GM13977 (cell line): Measurements from ENCODE around the gene AKTIP.

Source experiments
- DNase-seq: peaks from one replicate; pipeline ENCODE4 v3.0.0; 2012; ENCODE audit warnings: low spot score
- CTCF ChIP-seq: IDR thresholded peaks from 2 replicates; pipeline ENCODE4 v1.5.1; 2012; ENCODE audit warnings: mild to moderate bottlenecking, control low read depth; ENCODE audit not compliant: insufficient read depth; ENCODE audit errors: extremely low read depth, missing control alignments
- in situ Hi-C: fragments of 300-500 bp; cut with MboI; formaldehyde crosslinking; loops from one replicate; pipeline ENCODE4 v1.12.0; 2022; ENCODE audit warnings: low sequenced_read_pairs, low pct_unique_long_range_greater_than_20kb, mixed read lengths, inconsistent platforms; ENCODE audit not compliant: unreplicated experiment

The AKTIP gene

GRCh38 chr16:53537626-53538025, 34.6 kb upstream of the AKTIP start:
- in situ Hi-C loops: no loop called here
- no peak for DNase-seq
- TF ChIP-seq CTCF: no peak

- in situ Hi-C loops: no loop called here
Observed at GRCh38 chr16:53534206-53534605, 31.2 kb upstream of the AKTIP start.

GRCh38 chr16:53530741-53531140, 27.7 kb upstream of the AKTIP start:
- TF ChIP-seq CTCF: no peak
- DNase-seq: no peak

More at GRCh38 chr16:53534206-53534605, 31.2 kb upstream of the AKTIP start:
- no peak for TF ChIP-seq CTCF
- DNase-seq: no peak

GRCh38 chr16:53530046-53530445, 27.0 kb upstream of the AKTIP start:
- TF ChIP-seq CTCF: no peak
- no peak for DNase-seq
- in situ Hi-C loops: no loop called here

More at GRCh38 chr16:53530741-53531140, 27.7 kb upstream of the AKTIP start:
- in situ Hi-C loops: no loop called here

- in situ Hi-C loops: no loop called here
- TF ChIP-seq CTCF: no peak
- no peak for DNase-seq
Observed at GRCh38 chr16:53529513-53529912, 26.5 kb upstream of the AKTIP start.

- in situ Hi-C loops: no loop called here
- no peak for DNase-seq
- no peak for TF ChIP-seq CTCF
Observed at GRCh38 chr16:53528797-53529196, 25.8 kb upstream of the AKTIP start.
